Loucy (cell line): ENCODE results near the gene JAG1.

Experiments
- H2AFZ ChIP-seq: fragments of 200-600 bp; sonication (generic); 2 replicates; pipeline ENCODE4 v1.6.0; 2016; ENCODE audit warnings: antibody characterized with exemption, mild to moderate bottlenecking, low read length, moderate library complexity
- H3F3A ChIP-seq: fragments of 200-600 bp; 2 replicates; pipeline ENCODE4 v1.6.0; 2016; ENCODE audit warnings: antibody characterized with exemption, low read depth, mild to moderate bottlenecking
- H3K27me3 ChIP-seq: fragments of 200-600 bp; sonication (generic); 2 replicates; pipeline ENCODE4 v1.6.1; 2014; ENCODE audit warnings: low read length, mild to moderate bottlenecking; ENCODE audit not compliant: insufficient read depth, poor library complexity, severe bottlenecking
- H3K36me3 ChIP-seq: fragments of 200-600 bp; sonication (generic); 2 replicates; pipeline ENCODE4 v1.6.1; 2016; ENCODE audit warnings: low read length; ENCODE audit not compliant: insufficient read depth
- H3K4me1 ChIP-seq: fragments of 200-600 bp; sonication (generic); 2 replicates; pipeline ENCODE4 v1.5.1; 2014; ENCODE audit warnings: low read length, mild to moderate bottlenecking; ENCODE audit not compliant: insufficient read depth, poor library complexity, severe bottlenecking
- H3K4me2 ChIP-seq: fragments of 200-600 bp; sonication (generic); 2 replicates; pipeline ENCODE4 v1.6.0; 2014; ENCODE audit warnings: antibody characterized with exemption, low read length, low read depth, mild to moderate bottlenecking; ENCODE audit not compliant: poor library complexity, severe bottlenecking
- H3K4me3 ChIP-seq: fragments of 200-600 bp; sonication (generic); 2 replicates; pipeline ENCODE4 v1.5.1; 2014; ENCODE audit warnings: low read length, mild to moderate bottlenecking, mixed read lengths; ENCODE audit not compliant: poor library complexity, severe bottlenecking
- H3K79me2 ChIP-seq: fragments of 200-600 bp; sonication (generic); 2 replicates; pipeline ENCODE4 v1.6.1; 2014; ENCODE audit warnings: low read length; ENCODE audit not compliant: insufficient read depth
- H3K9ac ChIP-seq: fragments of 200-600 bp; sonication (generic); 2 replicates; pipeline ENCODE4 v1.6.0; 2014; ENCODE audit warnings: mild to moderate bottlenecking, low read depth, low read length, moderate library complexity; ENCODE audit not compliant: poor library complexity, severe bottlenecking
- H3K9me2 ChIP-seq: fragments of 200-600 bp; sonication (generic); replicated peaks from 2 replicates; pipeline ENCODE4 v1.6.1; 2016; ENCODE audit warnings: low read depth, low read length, mixed read lengths
- H3K9me3 ChIP-seq: fragments of 200-600 bp; sonication (generic); 2 replicates; pipeline ENCODE4 v1.6.1; 2014; ENCODE audit warnings: mild to moderate bottlenecking, antibody characterized with exemption, low read length, low read depth; ENCODE audit not compliant: insufficient read depth
- H4K20me1 ChIP-seq: fragments of 200-600 bp; sonication (generic); 2 replicates; pipeline ENCODE4 v1.6.0; 2014; ENCODE audit warnings: antibody characterized with exemption, low read length, mild to moderate bottlenecking; ENCODE audit not compliant: insufficient read depth, poor library complexity, severe bottlenecking
- CTCF ChIP-seq: fragments of 200-600 bp; sonication (generic); conservative IDR thresholded peaks from 2 replicates; pipeline ENCODE4 v1.5.1; 2014; ENCODE audit warnings: mild to moderate bottlenecking, antibody characterized with exemption, low read length
- EZH2phosphoT487 ChIP-seq: fragments of 200-600 bp; IDR thresholded peaks from 2 replicates; pipeline ENCODE4 v1.6.1; 2018; ENCODE audit warnings: antibody characterized with exemption, mild to moderate bottlenecking, moderate library complexity, borderline replicate concordance

JAG1 gene

GRCh38 chr20:10641467-10641866, 32.3 kb downstream of the JAG1 start:
- Histone ChIP-seq H3K9me2 (no peaks in the 10 kb centered on the region), H3K9me3 (no peaks in the 10 kb centered on the region), H3K4me2 (no peak overlapping the region), H3K27me3 (no peaks in the 10 kb centered on the region), H3K4me1 (no peaks in the 10 kb centered on the region), H3K9ac (no peak overlapping the region), H3F3A (no peaks in the 10 kb centered on the region), H3K4me3 (no peak overlapping the region), H3K79me2 (no peaks in the 10 kb centered on the region), H4K20me1 (no peaks in the 10 kb centered on the region), H3K36me3 (no peaks in the 10 kb centered on the region), H2AFZ (no peak overlapping the region)
- TF ChIP-seq CTCF = no peak
- no peak for TF ChIP-seq EZH2phosphoT487

- H3K4me3 ChIP-seq = no peak overlapping the region
- no peak overlapping the region for H2AFZ ChIP-seq
- H3K79me2 ChIP-seq = no peaks in the 10 kb centered on the region
- no peaks in the 10 kb centered on the region for H3K36me3 ChIP-seq
- no peaks in the 10 kb centered on the region for H3F3A ChIP-seq
- H3K9ac ChIP-seq = no peak overlapping the region
- TF ChIP-seq CTCF (no peak), EZH2phosphoT487 (no peak)
- no peaks in the 10 kb centered on the region for H4K20me1 ChIP-seq
- H3K9me2 ChIP-seq = no peaks in the 10 kb centered on the region
- no peaks in the 10 kb centered on the region for H3K9me3 ChIP-seq
- H3K27me3 ChIP-seq = no peaks in the 10 kb centered on the region
- H3K4me2 ChIP-seq = no peak overlapping the region
- no peaks in the 10 kb centered on the region for H3K4me1 ChIP-seq
Observed at GRCh38 chr20:10640897-10641296, 32.9 kb downstream of the JAG1 start.

DNA sequence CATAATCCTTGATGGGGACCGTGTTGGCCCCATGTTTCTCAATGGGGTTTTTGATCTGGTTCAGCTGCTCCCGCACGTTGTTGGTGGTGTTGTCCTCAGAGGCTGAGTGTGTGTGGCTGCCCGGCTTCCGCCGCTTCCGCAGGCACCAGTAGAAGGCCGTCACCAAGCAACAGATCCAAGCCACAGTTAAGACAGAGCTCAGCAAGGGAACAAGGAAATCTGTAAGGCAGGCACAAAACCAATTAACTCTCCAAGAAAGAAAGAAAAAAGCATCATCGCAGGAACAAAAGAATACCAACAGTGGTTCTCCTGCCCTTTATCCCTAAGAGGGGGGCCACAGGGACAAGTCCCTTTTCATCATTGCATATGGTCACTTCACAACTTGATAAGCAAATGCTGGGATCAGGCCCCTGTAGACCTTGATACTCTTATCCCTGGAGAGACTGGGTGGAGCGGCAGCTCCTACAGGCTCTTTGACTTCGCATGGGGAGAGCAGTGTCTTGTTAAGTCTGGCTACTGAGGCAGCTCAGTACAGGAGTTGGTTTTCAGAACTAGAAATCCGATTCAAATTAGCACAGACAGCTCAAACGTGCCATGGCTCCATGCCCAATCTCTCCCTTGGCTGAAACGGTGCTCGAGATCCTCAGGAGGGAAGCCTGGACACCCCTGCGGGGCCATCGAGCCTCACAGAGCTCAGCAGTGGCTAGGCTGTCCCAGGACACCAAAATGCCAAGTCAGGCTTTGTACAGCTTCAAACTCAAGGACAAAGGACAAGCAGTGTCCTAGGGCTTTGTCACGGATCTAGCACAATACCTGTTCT, 33.9 kb downstream of the JAG1 start:
- H2AFZ ChIP-seq = no peak overlapping the region
- no peaks in the 10 kb centered on the region for H3K36me3 ChIP-seq
- H3K4me1 ChIP-seq = no peaks in the 10 kb centered on the region
- H3K4me2 ChIP-seq = no peak overlapping the region
- no peak overlapping the region for H3K9ac ChIP-seq
- H3F3A ChIP-seq = no peaks in the 10 kb centered on the region
- H3K9me2 ChIP-seq = no peaks in the 10 kb centered on the region
- H3K4me3 ChIP-seq = no peak overlapping the region
- no peaks in the 10 kb centered on the region for H3K79me2 ChIP-seq
- H3K9me3 ChIP-seq = no peaks in the 10 kb centered on the region
- no peak for TF ChIP-seq EZH2phosphoT487
- no peak for TF ChIP-seq CTCF
- no peaks in the 10 kb centered on the region for H4K20me1 ChIP-seq
- no peaks in the 10 kb centered on the region for H3K27me3 ChIP-seq
